HEK293T (cell line): ENCODE results near the gene PRPF19.

Experiments
- CTCF ChIA-PET: fragments of 350-600 bp; formaldehyde crosslinking; extraction: SDS; loops from one replicate; lab custom pipeline; 2021; ENCODE audit warnings: antibody characterized with exemption, inconsistent platforms; lab: Yijun Ruan, JAX
- POLR2A ChIA-PET: fragments of 350-600 bp; formaldehyde crosslinking; extraction: SDS; loops from one replicate; lab custom pipeline; 2020; ENCODE audit warnings: antibody characterized with exemption, inconsistent platforms; lab: Yijun Ruan, JAX
- DNase-seq: peaks from one replicate; pipeline ENCODE4 v3.0.0; 2012; ENCODE audit warnings: mixed read lengths; ENCODE audit errors: extremely low spot score
- ARNT ChIP-seq: fragments of 450-650 bp; IDR thresholded peaks from 2 replicates; pipeline ENCODE4 v1.6.1; 2017; ENCODE audit warnings: mild to moderate bottlenecking
- BHLHE40 ChIP-seq: fragments of 450-650 bp; IDR thresholded peaks from 2 replicates; pipeline ENCODE4 v1.6.1; 2016; ENCODE audit warnings: mild to moderate bottlenecking, moderate library complexity, borderline replicate concordance
- CTBP1 ChIP-seq: fragments of 450-650 bp; IDR thresholded peaks from 2 replicates; pipeline ENCODE4 v1.6.1; 2016; ENCODE audit warnings: borderline replicate concordance
- ELF4 ChIP-seq: fragments of 450-650 bp; IDR thresholded peaks from 2 replicates; pipeline ENCODE4 v1.6.1; 2017; ENCODE audit warnings: antibody characterized with exemption
- FOXA1 ChIP-seq: fragments of 450-650 bp; IDR thresholded peaks from 2 replicates; pipeline ENCODE4 v1.6.1; 2016; ENCODE audit warnings: mild to moderate bottlenecking
- FOXK2 ChIP-seq: fragments of 450-650 bp; IDR thresholded peaks from 2 replicates; pipeline ENCODE4 v1.6.1; 2016; ENCODE audit warnings: mild to moderate bottlenecking
- FOXM1 ChIP-seq: fragments of 450-650 bp; IDR thresholded peaks from 2 replicates; pipeline ENCODE4 v1.6.1; 2017; ENCODE audit warnings: mild to moderate bottlenecking, borderline replicate concordance
- HDGF ChIP-seq: fragments of 450-650 bp; IDR thresholded peaks from 2 replicates; pipeline ENCODE4 v1.6.1; 2017; ENCODE audit warnings: antibody characterized with exemption, borderline replicate concordance
- L3MBTL2 ChIP-seq: fragments of 450-650 bp; conservative IDR thresholded peaks from 2 replicates; pipeline ENCODE4 v1.6.1; 2016; ENCODE audit warnings: mild to moderate bottlenecking
- LEF1 ChIP-seq: fragments of 450-650 bp; IDR thresholded peaks from 2 replicates; pipeline ENCODE4 v1.6.1; 2017; ENCODE audit warnings: mild to moderate bottlenecking, borderline replicate concordance
- NFRKB ChIP-seq: fragments of 450-650 bp; IDR thresholded peaks from 2 replicates; pipeline ENCODE4 v1.6.1; 2016; ENCODE audit warnings: mild to moderate bottlenecking, moderate library complexity
- PKNOX1 ChIP-seq: fragments of 450-650 bp; IDR thresholded peaks from 2 replicates; pipeline ENCODE4 v1.6.1; 2016
- SP1 ChIP-seq: fragments of 450-650 bp; IDR thresholded peaks from 2 replicates; pipeline ENCODE4 v1.6.1; 2017
- SUZ12 ChIP-seq: fragments of 450-650 bp; IDR thresholded peaks from 2 replicates; pipeline ENCODE4 v1.6.1; 2016; ENCODE audit warnings: mild to moderate bottlenecking
- TARDBP ChIP-seq: fragments of 450-650 bp; IDR thresholded peaks from 2 replicates; pipeline ENCODE4 v1.6.1; 2016
- ZNF384 ChIP-seq: fragments of 450-650 bp; IDR thresholded peaks from 2 replicates; pipeline ENCODE4 v1.6.1; 2016

The PRPF19 gene

GRCh38 chr11:60879971-60880588 is 26.3 kb downstream of the PRPF19 start:
- ChIA-PET POLR2A (no interaction called here), CTCF (no interaction called here)
- no peak for DNase-seq
- TF ChIP-seq FOXM1: no peak
- no peak for TF ChIP-seq TARDBP
- no peak for TF ChIP-seq FOXA1
- TF ChIP-seq HDGF: no peak
- no peak for TF ChIP-seq FOXK2
- TF ChIP-seq ARNT: no peak
- TF ChIP-seq SUZ12: no peak
- no peak for TF ChIP-seq L3MBTL2
- no peak for TF ChIP-seq SP1
- TF ChIP-seq ZNF384: no peak
- no peak for TF ChIP-seq CTBP1

DNA sequence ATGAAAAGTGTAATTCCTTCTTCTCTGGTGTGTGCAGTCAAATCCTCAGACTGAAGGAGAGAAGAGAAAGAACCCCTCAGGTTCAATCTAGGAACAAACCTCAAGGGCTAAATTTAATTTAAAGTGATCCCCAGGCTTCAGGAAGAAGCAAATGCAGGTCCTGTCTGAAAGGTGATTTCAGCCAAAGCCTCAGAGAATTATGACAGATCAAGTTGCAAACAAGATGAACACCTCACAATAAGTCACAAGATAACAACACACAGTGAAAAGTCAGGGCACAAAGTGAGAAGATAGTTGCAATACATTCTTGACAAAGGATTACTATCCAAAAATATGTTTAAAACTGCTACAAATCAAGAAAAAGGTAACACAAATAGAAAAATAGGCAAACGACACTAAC is 27.3 kb downstream of the PRPF19 start:
- no peak for TF ChIP-seq HDGF
- no peak for TF ChIP-seq FOXK2
- ChIA-PET CTCF (no interaction called here), POLR2A (no interaction called here)
- no peak for DNase-seq

DNA sequence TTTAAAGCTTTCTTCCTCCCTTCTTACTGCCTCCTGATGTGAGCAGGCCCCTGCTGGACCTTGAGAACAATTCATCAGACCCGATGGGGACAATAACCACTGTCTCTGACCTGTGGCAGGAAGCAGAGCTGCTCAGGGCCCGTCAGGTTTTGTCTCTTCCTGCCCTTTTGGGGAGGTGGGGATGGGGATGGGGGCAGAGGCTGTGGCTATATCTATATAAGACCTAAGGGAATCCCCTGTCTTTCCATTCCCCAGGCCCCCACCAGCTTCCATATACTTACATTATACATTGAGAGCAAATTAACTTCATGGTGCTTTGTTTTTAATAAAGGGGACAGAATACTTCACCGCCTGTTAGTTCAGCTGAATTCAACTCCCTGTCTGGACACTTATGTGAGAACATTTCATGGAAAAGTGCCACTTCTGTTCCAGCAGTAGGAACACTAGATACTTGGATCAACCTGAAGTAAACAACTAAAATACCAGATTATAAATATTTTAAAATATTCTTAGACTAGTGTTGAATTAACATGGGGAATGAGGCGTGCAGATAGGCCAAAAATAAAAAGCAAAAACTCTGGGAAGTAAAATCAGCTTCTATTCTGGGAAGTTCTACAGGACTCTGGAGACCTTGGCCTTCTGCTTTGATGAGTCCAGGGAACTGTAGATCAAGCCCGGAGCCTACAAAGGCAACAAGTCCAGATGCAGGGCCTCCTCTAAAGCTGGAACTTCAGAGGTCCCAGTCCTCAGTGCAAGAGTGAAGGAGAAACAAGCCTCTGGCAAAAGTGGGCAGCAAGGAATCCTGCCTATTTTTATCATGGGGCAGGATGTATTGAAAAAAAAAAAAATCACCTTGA is 27.9 kb downstream of the PRPF19 start:
- TF ChIP-seq FOXK2 (no peak), CTBP1 (no peak), PKNOX1 (no peak), SP1 (no peak), LEF1 (no peak), SUZ12 (no peak), FOXA1 (no peak), NFRKB (no peak), ZNF384 (no peak), L3MBTL2 (no peak), TARDBP (no peak), HDGF (no peak), BHLHE40 (no peak), ARNT (no peak), ELF4 (no peak)
- DNase-seq: no peak
- ChIA-PET POLR2A (no interaction called here), CTCF (no interaction called here)

DNA sequence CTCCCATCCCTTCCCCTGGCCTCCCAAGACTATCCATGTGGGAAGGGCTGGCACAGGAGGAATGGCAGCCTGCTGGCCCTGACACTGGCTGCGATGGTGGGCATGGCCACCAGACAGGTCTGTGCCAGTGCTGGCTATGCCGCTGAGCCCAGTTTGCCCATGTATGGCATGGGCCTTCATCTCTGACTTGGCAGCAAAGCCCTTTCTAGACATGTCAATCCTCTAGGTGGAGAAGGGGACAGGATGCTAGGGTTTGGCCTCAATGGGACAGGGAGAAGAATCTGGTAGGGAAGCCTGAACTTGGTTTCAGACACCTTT is 30.3 kb downstream of the PRPF19 start:
- TF ChIP-seq SP1 (no peak), CTBP1 (no peak), TARDBP (no peak), L3MBTL2 (no peak), BHLHE40 (no peak), FOXM1 (no peak), HDGF (no peak), ARNT (no peak), FOXA1 (no peak), ELF4 (no peak), SUZ12 (no peak), NFRKB (no peak), PKNOX1 (no peak), LEF1 (no peak), FOXK2 (no peak), ZNF384 (no peak)
- DNase-seq: no peak
- ChIA-PET CTCF (interaction anchor here (1.2 kb wide), 1 partner anchor 23 kb away, joined by 3 read pairs; no protein-coding TSS in a partner anchor), POLR2A (no interaction called here)

- CTCF ChIA-PET: interaction anchor here (1.2 kb wide), 1 partner anchor 24 kb away, joined by 3 read pairs; no protein-coding TSS in a partner anchor
- TF ChIP-seq FOXM1 (no peak), PKNOX1 (no peak), LEF1 (no peak), SUZ12 (no peak), FOXA1 (no peak), BHLHE40 (no peak), L3MBTL2 (no peak), NFRKB (no peak), ZNF384 (no peak)
Measured at GRCh38 chr11:60875366-60876167, 30.8 kb downstream of the PRPF19 start.

More at GRCh38 chr11:60875366-60876167, 30.8 kb downstream of the PRPF19 start:
- DNase-seq: no peak
- POLR2A ChIA-PET: no interaction called here
